Neural crest cell (in vitro differentiated cells): ENCODE results near the gene WDR45B. TPM values are rescaled to one million over a fixed set of nuclear protein-coding genes. Genes with fewer than 3 reads are reported as not detected.

Source experiments
- DNase-seq: peaks from one replicate; pipeline ENCODE4 v3.0.0; 2021; ENCODE audit warnings: low read depth, mixed read lengths, low spot score
- H3K27ac Mint-ChIP-seq: one replicate; pipeline ENCODE4 v1.8.0; 2021; ENCODE audit warnings: mild to moderate bottlenecking, mixed read lengths; ENCODE audit not compliant: unreplicated experiment
- H3K27me3 Mint-ChIP-seq: 2 replicates; pipeline ENCODE4 v1.8.0; 2021; ENCODE audit warnings: low read depth, mild to moderate bottlenecking, mixed read lengths
- H3K36me3 Mint-ChIP-seq: 2 replicates; pipeline ENCODE4 v1.8.0; 2021; ENCODE audit warnings: low read depth, mild to moderate bottlenecking, mixed read lengths
- H3K4me1 Mint-ChIP-seq: 2 replicates; pipeline ENCODE4 v1.8.0; 2021; ENCODE audit warnings: mixed read lengths
- H3K4me3 Mint-ChIP-seq: one replicate; pipeline ENCODE4 v1.8.0; 2021; ENCODE audit warnings: mild to moderate bottlenecking, mixed read lengths
- H3K9me3 Mint-ChIP-seq: 2 replicates; pipeline ENCODE4 v1.8.0; 2021; ENCODE audit warnings: mixed read lengths
- long read RNA-seq: library from polyadenylated mRNA; unstranded; transcript quantifications from one replicate; pipeline ENCODE4 v2.0.0, GENCODE V29; 2020
- total RNA-seq: library from RNA; stranded (reverse); gene quantifications from 2 replicates; pipeline ENCODE4 v1.2.1, GENCODE V29; 2021
- TF ChIP-seq, protein P1 (sequence below): fragments of 200-600 bp; sonication (generic); conservative IDR thresholded peaks from 2 replicates; pipeline ENCODE4 v1.5.0; 2021; ENCODE audit warnings: antibody characterized with exemption, mild to moderate bottlenecking

WDR45B gene
- 57.1 and 64.6 TPM in 2 replicates for total RNA-seq
- long read RNA-seq, transcript WDR45B-201 (10 exons, 2,587 nt): major isoform, 103 of 124 reads
- long read RNA-seq, transcript WDR45B-205 (10 exons, 2,322 nt): minor isoform, 6 of 124 reads
- long read RNA-seq, partial matches to known transcripts: 7 of 124 reads
- long read RNA-seq, other reads (novel, unspliced or antisense): 8 of 124 reads

DNA sequence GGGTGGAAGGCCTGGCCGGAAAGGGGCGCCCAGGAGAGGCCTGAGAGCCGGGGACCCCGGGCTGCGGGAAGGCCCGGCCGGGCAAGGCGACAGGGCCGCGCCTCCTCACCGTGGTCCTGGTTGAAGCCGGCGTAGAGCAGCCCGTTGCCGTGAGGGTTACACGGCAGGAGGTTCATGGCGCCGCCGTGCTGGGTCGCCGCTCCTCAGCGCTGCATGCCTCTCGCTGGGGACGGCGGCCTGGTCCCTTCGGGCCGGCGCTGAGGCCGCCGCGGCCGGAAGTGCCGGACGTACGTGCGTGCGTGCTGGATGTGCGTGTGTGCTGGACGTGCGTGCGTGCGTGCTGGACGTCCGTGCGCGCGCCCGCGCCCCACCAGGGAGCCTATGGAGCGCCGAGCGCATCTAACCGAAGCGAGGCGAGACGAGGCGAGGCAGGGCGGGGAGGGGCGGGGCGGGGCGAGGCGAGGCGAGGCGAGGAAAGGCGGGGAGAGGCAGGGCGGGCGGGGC lies at the start of gene WDR45B:
Gene WDR45B (minus strand): TSS at position 280 of the 504 bp plus-strand sequence. CDS start 104 bp downstream, at position 176.
- Mint-ChIP-seq H3K9me3 (no peaks in the 10 kb centered on the region), H3K4me1 (peaks cover 15% of the 10 kb centered on the region), H3K36me3 (no peaks in the 10 kb centered on the region), H3K4me3 (peak within 1 kb of the TSS; percentile 90), H3K27ac (no peak within 1 kb of the TSS), H3K27me3 (no peaks in the 10 kb centered on the region)
- TF ChIP-seq, protein P1, sequence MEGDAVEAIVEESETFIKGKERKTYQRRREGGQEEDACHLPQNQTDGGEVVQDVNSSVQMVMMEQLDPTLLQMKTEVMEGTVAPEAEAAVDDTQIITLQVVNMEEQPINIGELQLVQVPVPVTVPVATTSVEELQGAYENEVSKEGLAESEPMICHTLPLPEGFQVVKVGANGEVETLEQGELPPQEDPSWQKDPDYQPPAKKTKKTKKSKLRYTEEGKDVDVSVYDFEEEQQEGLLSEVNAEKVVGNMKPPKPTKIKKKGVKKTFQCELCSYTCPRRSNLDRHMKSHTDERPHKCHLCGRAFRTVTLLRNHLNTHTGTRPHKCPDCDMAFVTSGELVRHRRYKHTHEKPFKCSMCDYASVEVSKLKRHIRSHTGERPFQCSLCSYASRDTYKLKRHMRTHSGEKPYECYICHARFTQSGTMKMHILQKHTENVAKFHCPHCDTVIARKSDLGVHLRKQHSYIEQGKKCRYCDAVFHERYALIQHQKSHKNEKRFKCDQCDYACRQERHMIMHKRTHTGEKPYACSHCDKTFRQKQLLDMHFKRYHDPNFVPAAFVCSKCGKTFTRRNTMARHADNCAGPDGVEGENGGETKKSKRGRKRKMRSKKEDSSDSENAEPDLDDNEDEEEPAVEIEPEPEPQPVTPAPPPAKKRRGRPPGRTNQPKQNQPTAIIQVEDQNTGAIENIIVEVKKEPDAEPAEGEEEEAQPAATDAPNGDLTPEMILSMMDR: no peak
- peak; percentile 80 for DNase-seq

DNA sequence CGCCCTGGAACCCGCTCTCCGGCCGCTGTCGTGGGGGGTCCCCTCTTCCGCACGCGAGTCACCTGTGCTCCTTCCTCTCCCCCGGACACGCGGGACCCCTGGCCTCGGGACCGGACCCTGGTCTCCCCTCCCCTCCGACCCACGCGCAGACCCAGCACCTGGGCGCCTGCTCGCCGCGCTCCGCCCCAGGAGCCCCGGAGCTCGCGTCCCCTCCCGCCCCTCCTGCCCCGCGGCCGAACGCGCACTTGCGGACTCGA lies 49.5 kb upstream of the WDR45B start:
- DNase-seq: no peak
- TF ChIP-seq, protein P1: no peak
- Mint-ChIP-seq H3K4me3 (no peak overlapping the region), H3K36me3 (peaks cover 10% of the 10 kb centered on the region), H3K27me3 (peaks cover 49% of the 10 kb centered on the region), H3K9me3 (peaks cover 8% of the 10 kb centered on the region), H3K27ac (no peak overlapping the region), H3K4me1 (peaks cover 4% of the 10 kb centered on the region)

DNA sequence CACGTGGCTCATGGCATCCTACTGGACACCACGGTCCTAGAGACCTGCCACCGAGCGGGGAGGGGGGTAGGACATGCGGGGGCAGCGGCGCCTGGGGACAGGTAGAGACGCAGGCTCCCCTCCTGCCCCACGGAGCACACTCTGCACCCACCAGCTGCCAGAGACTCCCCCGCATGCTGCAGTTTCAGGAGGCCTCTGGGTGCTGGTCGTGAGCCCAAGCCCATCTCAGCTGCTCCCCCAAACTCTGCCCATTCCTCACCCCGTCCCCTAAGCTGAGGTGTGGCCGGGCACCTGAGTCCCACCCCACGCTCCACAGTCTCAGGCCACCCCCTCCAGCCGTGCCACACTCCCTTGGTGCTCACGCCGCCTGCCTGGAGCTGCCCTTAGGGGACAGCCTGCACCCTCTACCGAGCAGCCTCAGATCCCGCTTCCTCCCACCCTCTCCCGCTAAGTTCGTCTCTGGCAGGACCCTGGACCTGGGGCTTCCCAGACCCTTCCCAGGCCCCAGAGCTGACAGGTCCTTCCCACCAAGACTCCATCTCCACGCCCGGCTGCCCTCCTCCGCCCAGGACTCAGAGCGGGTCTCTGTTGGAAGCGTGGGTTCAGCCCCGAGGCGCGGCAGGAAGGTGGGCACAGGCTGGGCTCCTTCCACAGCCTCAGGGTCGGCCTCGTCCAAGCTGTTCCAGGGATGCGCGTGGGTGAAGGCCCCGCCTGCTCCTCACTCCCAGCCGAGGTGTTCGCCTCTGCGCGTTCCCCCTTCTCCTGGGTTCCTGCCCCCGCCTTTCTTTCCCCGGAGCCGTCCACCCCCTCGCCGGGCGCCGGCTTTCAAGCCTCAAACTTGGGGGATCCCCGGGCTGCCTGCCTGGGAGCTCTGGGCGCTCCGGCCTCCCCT lies 48.9 kb upstream of the WDR45B start:
- H3K27me3 Mint-ChIP-seq: peaks cover 49% of the 10 kb centered on the region
- peaks cover 8% of the 10 kb centered on the region for H3K9me3 Mint-ChIP-seq
- TF ChIP-seq, protein P1: no peak
- peaks cover 4% of the 10 kb centered on the region for H3K4me1 Mint-ChIP-seq
- peak overlapping the region; percentile 75 for H3K4me3 Mint-ChIP-seq
- peaks cover 10% of the 10 kb centered on the region for H3K36me3 Mint-ChIP-seq
- no peak for DNase-seq
- H3K27ac Mint-ChIP-seq: no peak overlapping the region

DNA sequence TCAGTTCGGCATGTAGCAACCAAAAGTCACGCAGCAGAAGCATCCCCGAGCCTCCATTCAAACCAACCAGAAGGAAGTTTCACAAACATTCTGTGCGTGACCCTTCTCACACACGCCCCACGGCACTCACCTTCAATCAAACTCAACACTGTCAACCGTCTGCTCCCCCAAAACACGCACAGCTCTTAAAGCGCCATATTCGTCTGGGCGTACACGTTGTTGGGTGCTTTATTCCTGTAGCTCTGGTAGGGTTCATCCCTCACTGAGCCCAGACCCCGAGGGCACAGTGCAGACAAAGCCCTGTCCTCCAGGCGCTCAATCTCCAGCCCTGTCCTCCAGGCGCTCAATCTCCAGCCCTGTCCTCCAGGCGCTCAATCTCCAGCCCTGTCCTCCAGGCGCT lies 48.0 kb upstream of the WDR45B start:
- H3K9me3 Mint-ChIP-seq: peaks cover 8% of the 10 kb centered on the region
- TF ChIP-seq, protein P1: no peak
- H3K27me3 Mint-ChIP-seq: peaks cover 46% of the 10 kb centered on the region
- no peak for DNase-seq
- H3K4me3 Mint-ChIP-seq: peak overlapping the region; percentile 51
- H3K4me1 Mint-ChIP-seq: peaks cover 9% of the 10 kb centered on the region
- H3K27ac Mint-ChIP-seq: no peak overlapping the region
- peaks cover 10% of the 10 kb centered on the region for H3K36me3 Mint-ChIP-seq

DNA sequence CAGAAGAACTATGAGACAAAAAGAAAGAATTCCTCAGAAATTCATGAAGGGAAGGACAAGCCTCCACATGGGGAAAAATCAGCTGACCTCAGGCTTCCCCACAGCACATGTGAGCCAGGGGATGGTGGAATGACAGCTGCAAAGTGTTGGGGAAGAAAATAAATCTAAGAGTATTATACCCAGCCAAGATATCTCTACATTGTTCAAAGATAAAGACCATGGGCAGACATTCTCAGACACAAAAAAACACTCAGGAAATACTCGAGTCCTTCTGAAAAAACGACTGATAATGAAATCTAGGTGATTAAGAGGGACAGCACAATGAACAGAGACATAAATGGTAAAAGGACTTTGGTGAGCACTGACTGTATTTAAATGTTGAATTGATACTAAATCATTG lies 46.4 kb upstream of the WDR45B start:
- peaks cover 10% of the 10 kb centered on the region for H3K36me3 Mint-ChIP-seq
- peaks cover 8% of the 10 kb centered on the region for H3K9me3 Mint-ChIP-seq
- no peak for DNase-seq
- no peak overlapping the region for H3K27ac Mint-ChIP-seq
- peaks cover 36% of the 10 kb centered on the region for H3K27me3 Mint-ChIP-seq
- H3K4me1 Mint-ChIP-seq: peaks cover 21% of the 10 kb centered on the region
- peak overlapping the region; percentile 64 for H3K4me3 Mint-ChIP-seq
- TF ChIP-seq, protein P1: no peak
